ENCODE data around the gene FOCAD.

FOCAD gene

DNA sequence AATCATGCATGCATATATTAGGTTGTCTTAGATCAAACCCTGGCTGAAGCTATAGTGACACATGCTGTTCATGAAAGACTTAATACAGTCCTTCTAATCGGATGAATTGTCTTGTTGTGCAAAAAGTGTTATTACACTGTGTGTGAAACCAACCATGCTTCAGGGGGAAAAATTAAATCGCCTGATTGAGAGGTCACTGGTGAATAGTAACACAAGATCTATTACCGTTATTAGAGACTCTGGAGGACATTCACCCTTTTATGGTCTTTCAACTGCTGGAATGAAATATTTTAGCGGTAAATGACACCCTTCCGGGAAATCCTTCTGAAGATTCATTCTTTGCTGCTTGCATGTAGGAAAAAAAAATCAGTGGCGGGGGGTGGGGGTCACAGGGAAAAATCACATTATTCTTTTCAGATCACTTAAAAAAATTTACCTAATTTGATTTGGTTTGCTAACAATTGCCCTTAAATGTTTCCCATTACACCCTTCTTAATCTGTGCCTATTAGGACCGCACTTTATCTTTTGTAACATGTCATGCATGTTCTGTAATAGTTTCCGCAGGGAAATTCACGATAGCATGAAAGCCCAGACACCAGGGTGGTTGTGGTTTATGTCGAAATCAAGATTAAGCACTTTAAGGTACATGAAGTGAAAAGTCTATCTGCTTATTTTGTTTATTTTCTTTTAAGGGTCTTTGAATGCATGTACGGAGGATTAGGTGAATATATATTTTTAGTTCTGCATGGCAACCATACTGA lies 120.6 kb downstream of the FOCAD start:
- DNase-seq = no peak

GRCh38 chr9:20805766-20806165 lies 121.7 kb downstream of the FOCAD start:
- DNase-seq = peak; percentile 15

GRCh38 chr9:20808002-20808401 lies 123.9 kb downstream of the FOCAD start:
- DNase-seq = no peak

GRCh38 chr9:20811872-20812271 lies 127.8 kb downstream of the FOCAD start:
- DNase-seq = no peak

DNA sequence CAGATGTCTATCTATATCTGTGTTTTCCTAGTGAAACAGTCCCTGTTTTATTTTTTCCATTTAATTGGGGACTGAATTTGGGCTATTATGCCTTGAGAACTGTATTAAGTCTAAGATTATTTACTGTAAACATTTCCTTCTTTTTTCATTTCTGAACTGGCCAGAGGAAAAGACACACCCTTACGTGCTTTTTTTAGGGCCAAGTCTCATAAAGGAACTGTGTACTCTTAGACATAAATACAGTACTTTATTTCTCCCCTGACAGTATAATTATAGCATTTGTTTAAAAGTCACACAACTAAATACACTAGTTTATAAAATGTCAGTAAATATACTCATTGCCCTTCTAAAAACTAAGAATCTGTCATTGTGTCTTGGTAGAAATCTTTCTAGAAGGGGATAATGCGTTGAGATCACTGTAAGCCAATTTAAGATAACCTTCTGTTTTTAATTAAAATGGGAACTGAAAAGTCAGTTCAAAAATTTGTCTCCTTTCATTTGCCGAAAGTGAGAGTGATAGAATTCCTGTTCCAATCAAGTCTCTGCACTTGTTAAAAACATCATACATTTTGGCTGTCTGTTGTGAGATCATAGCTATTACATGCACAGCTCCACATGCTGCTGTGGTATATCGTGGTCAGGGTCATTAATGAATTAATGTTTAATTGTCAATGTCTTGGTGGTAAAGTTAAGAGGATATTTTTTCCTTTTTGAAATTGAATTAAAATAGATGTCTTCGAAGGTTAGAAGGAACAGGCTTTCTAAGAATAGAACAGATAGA lies 132.1 kb downstream of the FOCAD start:
- no peak for DNase-seq

- DNase-seq = no peak
These were observed 139.0 kb downstream of the FOCAD start for GRCh38 chr9:20823051-20823450.

DNA sequence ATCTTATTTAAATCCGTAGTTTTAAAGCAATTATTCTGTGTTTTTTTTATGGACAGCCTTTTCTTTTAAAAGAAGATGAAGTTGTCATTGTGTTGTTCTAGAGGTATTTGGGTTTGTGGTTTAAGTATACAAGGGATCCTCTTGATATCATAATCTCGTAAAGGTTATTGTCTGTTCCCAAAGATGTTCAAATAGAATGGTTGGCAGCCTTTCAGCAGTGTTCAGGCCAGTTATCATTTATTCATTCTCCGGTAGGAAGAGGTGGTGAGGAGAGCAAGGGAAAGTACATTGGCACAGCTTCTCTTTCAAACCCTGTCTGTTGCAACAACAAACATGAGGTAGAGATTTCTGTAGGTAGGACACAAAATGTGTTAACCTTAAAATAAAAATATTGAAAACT lies 147.0 kb downstream of the FOCAD start:
- DNase-seq = no peak

- no peak for DNase-seq
These were observed 148.7 kb downstream of the FOCAD start for GRCh38 chr9:20832775-20833174.

DNA sequence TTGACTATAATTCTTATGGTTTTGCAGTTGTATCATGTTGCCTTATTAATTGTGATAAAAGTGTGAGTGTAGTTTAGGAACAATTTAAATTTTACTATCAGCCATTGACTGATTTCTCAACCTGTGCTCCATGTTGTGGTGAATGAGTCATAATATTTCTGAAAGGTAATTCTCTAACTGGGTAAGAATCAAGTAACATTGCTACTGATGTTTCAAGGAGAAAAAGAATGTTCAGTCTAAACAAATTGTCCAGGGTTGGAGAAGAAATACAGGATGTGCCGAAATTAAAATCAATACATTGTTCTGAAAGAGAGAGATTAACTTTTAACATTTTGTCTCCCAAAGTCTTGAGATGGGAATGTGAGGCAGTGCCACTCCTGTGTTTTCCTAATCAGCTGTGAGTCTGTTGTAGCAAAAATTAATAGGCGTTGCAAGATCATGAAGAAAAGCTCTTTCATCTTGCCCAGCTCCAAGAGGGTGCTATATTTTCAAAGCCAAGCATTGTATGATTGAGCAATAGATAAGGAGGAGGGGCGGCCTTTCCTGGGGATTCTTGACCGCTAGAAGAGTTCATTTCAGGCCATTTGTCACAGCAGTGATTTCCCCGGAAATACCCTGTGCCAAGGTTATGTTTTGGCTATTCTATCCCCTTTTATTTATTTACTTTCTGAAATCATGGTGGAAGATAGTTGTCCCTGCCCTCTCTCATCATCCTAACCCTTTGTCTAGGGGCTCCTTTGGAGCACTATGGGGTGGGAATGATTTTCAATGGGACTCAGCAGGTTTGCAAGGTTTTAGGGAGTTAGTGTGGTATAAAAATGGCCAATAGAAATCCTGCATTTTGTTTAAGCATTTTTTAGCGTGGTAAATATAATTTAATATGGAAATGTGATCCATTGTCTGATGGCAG lies 151.6 kb downstream of the FOCAD start:
- no peak for DNase-seq

DNA sequence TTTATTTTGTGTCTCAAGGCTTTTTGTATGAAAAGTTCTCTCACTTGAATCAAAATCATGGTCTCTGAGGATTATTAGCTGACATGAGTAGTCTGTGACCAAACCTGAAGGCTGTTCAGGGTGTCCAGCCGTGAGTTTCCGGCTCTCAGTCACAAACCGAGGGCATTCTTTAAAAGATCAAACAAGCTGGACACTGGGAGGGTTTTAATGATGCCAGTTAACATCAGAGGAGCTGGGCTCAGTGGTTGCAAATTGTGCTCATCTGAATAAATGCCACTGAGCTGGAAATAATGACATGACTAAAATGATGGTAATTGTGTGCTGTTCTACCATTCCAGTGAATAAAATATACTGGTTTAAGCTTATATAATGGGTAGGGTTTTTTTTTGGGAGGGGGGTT lies 153.1 kb downstream of the FOCAD start:
- no peak for DNase-seq

GRCh38 chr9:20838218-20838617 lies 154.2 kb downstream of the FOCAD start:
- no peak for DNase-seq

DNA sequence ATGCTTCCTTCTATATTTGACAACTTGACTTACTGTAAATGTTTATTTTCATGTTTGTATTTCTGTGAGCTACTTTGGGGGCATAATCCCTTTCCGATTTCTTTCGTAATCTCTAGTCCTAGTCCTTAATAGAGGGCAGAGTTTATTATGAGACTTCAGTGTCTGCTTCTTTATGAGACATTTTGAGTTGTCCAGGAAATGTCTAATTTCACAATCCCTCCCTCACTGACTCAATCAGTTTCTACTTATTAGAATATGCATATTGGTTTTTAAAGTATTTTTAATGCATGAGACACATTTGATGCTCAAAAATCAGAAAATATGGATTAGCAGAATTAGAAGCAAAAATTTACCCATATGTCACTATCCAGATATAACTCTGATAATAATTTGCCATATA lies 160.9 kb downstream of the FOCAD start:
- DNase-seq = no peak

DNA sequence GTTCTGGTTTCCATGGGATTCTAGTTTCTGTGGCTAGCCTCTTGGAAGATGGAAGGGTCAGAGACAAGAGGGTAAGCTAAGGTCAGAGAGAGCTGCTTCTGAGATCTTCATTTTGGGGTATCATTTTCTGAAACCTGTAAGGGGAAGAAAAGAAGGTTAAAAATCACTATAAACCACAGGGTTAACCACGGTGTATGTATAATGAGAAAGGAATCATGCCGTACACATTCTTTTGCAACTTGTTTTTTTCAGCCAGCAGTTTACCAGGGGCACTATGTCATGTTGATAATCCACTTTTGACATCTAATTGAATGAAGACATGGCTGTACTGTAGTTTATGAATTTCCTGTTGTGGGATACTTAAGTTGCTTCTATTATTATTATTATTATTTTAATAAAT lies 164.4 kb downstream of the FOCAD start:
- no peak for DNase-seq

DNA sequence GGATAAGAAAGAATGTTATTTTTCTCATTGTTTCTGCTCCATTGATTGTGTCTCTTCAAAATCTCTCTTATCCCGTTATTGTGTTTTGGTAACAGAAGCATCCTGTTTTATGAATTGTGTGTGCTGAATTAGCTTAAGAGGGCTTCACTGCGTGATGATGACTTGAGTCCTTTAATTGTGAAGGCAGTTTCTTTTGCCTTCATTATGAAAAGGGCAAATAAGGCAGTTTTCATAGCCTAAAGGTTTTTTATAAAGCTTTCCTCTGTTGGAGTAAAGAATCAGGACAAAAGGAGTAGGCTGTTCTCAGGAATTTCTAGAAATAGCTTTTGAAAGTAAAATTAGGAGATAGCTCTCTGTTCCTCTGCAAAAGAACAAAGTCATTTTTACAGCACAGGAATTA lies 169.8 kb downstream of the FOCAD start:
- no peak for DNase-seq

DNA sequence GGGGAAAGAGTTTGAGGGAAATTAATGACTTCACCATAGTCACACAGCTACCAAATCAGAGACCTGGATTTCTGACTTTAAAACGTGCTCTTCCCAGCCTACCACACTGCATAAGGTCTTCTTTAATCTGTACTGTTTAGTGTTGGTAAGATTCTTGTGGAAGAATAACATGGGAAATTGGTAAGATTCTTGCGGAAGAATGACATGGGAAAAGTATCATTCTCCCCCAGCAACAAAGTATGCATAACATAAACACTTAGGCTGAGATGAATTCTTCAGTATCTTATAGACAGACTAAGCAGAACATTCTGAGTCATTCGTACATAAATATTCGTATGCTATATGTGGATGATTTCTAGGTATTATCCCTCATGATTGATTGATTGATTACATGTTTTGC lies 170.4 kb downstream of the FOCAD start:
- no peak for DNase-seq

- DNase-seq = peak; percentile 7
These were observed 179.9 kb downstream of the FOCAD start for GRCh38 chr9:20863945-20864344.

GRCh38 chr9:20865347-20865746 lies 181.3 kb downstream of the FOCAD start:
- DNase-seq = no peak

- no peak for DNase-seq
These were observed 186.1 kb downstream of the FOCAD start for GRCh38 chr9:20870115-20870514.

DNA sequence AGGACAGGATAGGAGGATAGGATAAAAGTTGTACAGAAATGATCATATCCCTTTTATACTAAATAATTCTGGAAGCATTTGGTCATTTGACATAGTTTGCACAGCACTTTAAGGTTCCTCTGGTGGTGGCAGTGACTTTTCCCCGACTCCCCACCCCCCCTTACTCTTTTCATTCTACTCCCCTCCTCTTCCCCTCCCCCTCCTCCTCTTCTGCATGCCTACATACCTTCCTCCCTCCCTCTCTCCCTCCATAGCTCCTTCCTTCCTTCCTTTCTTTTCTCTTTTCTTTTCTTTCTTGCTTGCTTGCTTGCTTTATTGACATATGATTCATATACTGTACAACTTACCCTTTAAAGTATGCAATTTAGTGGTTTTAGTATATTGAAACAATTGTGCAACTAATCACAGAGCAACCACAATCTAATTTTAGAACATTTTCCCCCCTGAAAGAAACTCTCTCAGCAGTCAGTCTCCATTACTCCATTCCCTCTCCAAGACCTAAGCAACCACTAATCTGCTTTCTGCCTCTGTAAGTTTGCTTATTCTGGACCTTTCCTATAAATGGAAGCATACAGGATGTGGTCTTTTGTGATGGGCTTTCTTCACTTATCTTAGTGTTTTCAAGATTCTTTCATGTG lies 188.4 kb downstream of the FOCAD start:
- no peak for DNase-seq

DNA sequence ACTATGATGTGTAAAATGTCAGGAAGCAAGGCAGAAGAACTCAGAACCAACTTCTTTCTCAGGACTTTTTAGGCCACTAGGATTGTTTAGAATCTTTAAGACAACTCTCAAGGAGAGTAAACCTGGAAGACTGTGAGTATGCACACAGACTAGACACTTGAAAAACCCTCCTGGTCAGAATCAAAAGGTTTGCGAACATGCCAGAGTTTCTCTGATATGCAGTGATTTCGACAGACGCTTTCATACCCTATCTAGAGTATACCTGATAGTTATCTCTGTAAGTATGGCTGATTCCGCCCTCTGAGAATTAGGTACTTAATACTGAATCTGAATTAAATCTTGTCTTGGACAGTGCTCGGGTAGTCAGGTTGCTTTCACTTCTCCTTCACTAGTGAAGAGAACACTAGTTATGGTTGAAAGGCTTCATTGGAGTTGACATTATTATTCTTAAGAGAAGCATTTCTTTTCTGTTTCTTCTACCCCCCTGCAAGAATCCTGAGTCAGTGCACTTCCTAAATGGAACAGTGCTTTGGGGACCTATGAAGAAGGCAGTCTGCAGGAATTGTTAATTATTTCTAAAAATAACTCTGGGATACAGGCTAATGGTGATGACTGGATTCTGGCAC lies 189.3 kb downstream of the FOCAD start:
- DNase-seq = no peak

- DNase-seq = no peak
These were observed 196.2 kb downstream of the FOCAD start for GRCh38 chr9:20880271-20880670.

DNA sequence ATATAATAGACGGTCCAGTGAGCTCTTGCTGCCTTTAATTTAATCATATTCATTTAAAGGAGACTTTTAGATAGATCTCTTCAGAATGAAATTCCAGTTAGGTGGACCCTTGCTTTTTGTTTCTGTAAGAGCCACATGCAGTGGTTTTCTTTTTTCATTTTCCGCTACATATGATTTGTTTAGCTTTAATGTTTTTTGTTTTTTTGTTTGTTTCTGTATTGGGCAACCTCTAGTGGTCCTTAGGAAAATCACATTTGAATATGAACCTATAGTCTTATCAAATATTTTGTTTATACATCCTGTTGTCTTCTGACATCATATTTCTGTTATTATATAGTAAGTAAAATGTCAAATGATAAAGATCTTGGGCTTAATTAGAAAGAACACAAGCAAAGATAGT lies 196.6 kb downstream of the FOCAD start:
- DNase-seq = no peak
